Transverse colon (tissue), 4 donors: ENCODE results near the gene BMAL2. TPM values are rescaled to one million over a fixed set of nuclear protein-coding genes. Genes with fewer than 3 reads are reported as not detected.
A peak's percentile ranks its signal among the peaks of the same experiment; 100 is the strongest.

Experiments used
- DNase-seq: peaks from one replicate; pipeline ENCODE4 v3.0.0-alpha.2; 2019
- H3K27ac ChIP-seq, 4 donors: fragments of 200-600 bp; sonication (generic); 2 replicates each; pipeline ENCODE4 v1.5.1; 2016 to 2018; ENCODE audit warnings: inconsistent platforms in 4 of 4
- H3K27me3 ChIP-seq: fragments of 200-600 bp; sonication (generic); 2 replicates; pipeline ENCODE4 v1.5.1; 2017; ENCODE audit warnings: inconsistent platforms
- H3K36me3 ChIP-seq, 4 donors: fragments of 200-600 bp; sonication (generic); 2 replicates each; pipeline ENCODE4 v1.5.1; 2017 to 2019; ENCODE audit warnings: inconsistent platforms in 4 of 4
- H3K4me1 ChIP-seq, 4 donors: fragments of 200-600 bp; sonication (generic); 2 replicates each; pipeline ENCODE4 v1.5.1; 2017 to 2020; ENCODE audit warnings: inconsistent platforms in 4 of 4
- H3K4me3 ChIP-seq, 4 donors: fragments of 200-600 bp; sonication (generic); 1 replicate in 1 of 4; 2 replicates in 3 of 4; pipeline versions ENCODE4 v1.5.1 to v1.6.1; 2017 to 2019; ENCODE audit warnings: inconsistent platforms in 4 of 4
- H3K9me3 ChIP-seq, 2 donors: fragments of 200-600 bp; sonication (generic); 2 replicates each; pipeline ENCODE4 v1.5.1; 2017 to 2019; ENCODE audit warnings: inconsistent platforms in 2 of 2
- CTCF ChIP-seq, 5 experiments: fragments of 200-600 bp in 3 of 5; fragments of 450-650 bp in 2 of 5; sonication (generic) in 3 of 5; IDR thresholded peaks; 1 replicate in 2 of 5; 2 replicates in 3 of 5; pipeline ENCODE4 v1.5.1; 2016 to 2017; ENCODE audit warnings: antibody characterized with exemption in 5 of 5, inconsistent platforms in 3 of 5, mild to moderate bottlenecking in 2 of 5, moderate library complexity in 1 of 5
- EP300 ChIP-seq: sonication (generic); formaldehyde crosslinking; IDR thresholded peaks from one replicate; pipeline ENCODE4 v1.6.1; 2017; ENCODE audit warnings: antibody characterized with exemption, low read depth
- POLR2A ChIP-seq: fragments of 450-650 bp; IDR thresholded peaks from one replicate; pipeline ENCODE4 v1.6.1; 2016; ENCODE audit warnings: antibody characterized with exemption, mild to moderate bottlenecking, moderate library complexity
- POLR2AphosphoS5 ChIP-seq, 3 donors: sonication (generic); formaldehyde crosslinking; IDR thresholded peaks; one replicate each; pipeline ENCODE4 v1.6.1; 2016; ENCODE audit warnings: antibody characterized with exemption in 3 of 3
- WGBS, 2 donors: methylation state at CpG; one replicate each; pipeline ENCODE4 v1.1.5; 2018; ENCODE audit warnings: low coverage in 1 of 2; 5-methylcytosine and 5-hydroxymethylcytosine counted together
- in situ Hi-C, 4 donors: fragments of 200-750 bp; cut with MboI; loops; one replicate each; pipeline versions ENCODE4 v1.15.0 to v1.15.1; 2017; ENCODE audit warnings: low sequenced_read_pairs in 3 of 4, low pct_ligation_motif_present in 1 of 4, low pct_unique_long_range_greater_than_20kb in 1 of 4
- intact Hi-C: fragments of 100-400 bp; cut with DNase I; formaldehyde crosslinking; loops from one replicate; pipeline ENCODE4 v1.15.1; 2023; ENCODE audit warnings: low total_unique reads
- total RNA-seq, 4 donors: library from RNA; depleted of rRNA; stranded (reverse); fragments of >200 nt; gene quantifications; one replicate each; pipeline ENCODE4 v1.1.0, GENCODE V29; 2016

Gene BMAL2
- total RNA-seq, 4 donors from 2014 or later = 0.75 to 1.7 (median 1.3) TPM

GRCh38 chr12:27331291-27331926, 1.2 kb upstream of the BMAL2 start:
- Histone ChIP-seq H3K27ac (peak overlapping the region in 2 of 4 donors; percentile 36 to 70), H3K9me3 (no peaks in the 10 kb centered on the region), H3K4me3 (no peak overlapping the region), H3K27me3 (peaks cover 20% of the 10 kb centered on the region), H3K36me3 (peaks cover 0 to 1% (median 0%) of the 10 kb centered on the region in 4 donors), H3K4me1 (peaks cover 0 to 28% (median 13%) of the 10 kb centered on the region in 4 donors)
- no peak for DNase-seq
- intact Hi-C loops (no loop called here), in situ Hi-C loops (no loop called here)
- TF ChIP-seq POLR2AphosphoS5 (IDR thresholded peaks at IDR 0.05) (peak in 2 of 3 donors; percentile 11 to 29), POLR2A (no peak), EP300 (no peak), CTCF (IDR thresholded peaks at IDR 0.05) (no peak)
- WGBS, 2 donors = 23 to 25% methylated on average over 5 to 7 of the region's 7 CpGs

DNA sequence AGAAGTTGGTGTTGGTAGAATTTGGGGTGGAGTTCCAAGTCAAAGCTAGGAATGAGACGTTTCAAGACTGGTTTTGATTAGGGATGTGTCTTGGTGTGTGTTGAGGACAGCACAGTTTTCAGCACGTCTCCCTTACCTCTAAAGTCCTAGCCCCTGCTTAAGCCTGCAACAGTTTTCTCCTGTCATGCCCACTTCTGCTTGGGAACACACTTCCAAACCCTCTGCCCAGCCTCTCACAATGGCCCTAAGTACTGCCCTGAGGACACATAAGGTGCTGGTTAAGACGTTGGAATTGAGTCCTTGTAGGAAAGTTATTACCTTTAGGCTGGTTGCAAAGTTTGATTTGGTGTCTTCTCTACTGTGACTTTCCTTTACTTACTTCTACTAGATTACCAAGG, 710 bp upstream of the BMAL2 start:
- no peaks in the 10 kb centered on the region for H3K36me3 ChIP-seq
- H3K9me3 ChIP-seq = no peaks in the 10 kb centered on the region
- peak overlapping the region in 2 of 4 donors; percentile 36 to 70 for H3K27ac ChIP-seq
- intact Hi-C loops (no loop called here), in situ Hi-C loops (no loop called here)
- H3K4me1 ChIP-seq = peaks cover 0 to 28% (median 13%) of the 10 kb centered on the region in 4 donors
- H3K4me3 ChIP-seq = peak overlapping the region in 1 of 4 donors; percentile 70
- no peak for DNase-seq
- no peak for TF ChIP-seq POLR2A
- TF ChIP-seq POLR2AphosphoS5 (IDR thresholded peaks at IDR 0.05) = no peak
- TF ChIP-seq EP300 = no peak
- TF ChIP-seq CTCF (IDR thresholded peaks at IDR 0.05) = no peak
- peaks cover 20% of the 10 kb centered on the region for H3K27me3 ChIP-seq
- 30 to 40% methylated on average over 1 to 3 of the region's 3 CpGs for WGBS, 2 donors

DNA sequence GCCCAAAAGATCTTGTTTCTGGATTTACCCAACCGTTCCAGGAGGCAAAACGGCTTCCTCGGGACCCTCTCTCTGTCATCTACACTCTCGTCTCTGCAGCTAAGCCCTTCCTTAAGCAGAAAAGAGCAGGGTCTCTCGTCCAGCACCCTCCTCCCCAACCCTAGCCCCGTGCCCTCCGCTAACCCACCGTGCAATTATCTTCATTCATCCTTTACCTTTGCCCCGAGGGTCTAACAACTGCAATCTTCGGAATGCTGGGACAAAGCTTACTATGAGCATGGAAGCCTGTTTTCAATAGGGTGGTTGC, 276 bp upstream of the BMAL2 start:
- in situ Hi-C loops (no loop called here), intact Hi-C loops (no loop called here)
- DNase-seq = no peak
- no peaks in the 10 kb centered on the region for H3K36me3 ChIP-seq
- peak overlapping the region in 2 of 4 donors; percentile 47 to 70 for H3K27ac ChIP-seq
- no peaks in the 10 kb centered on the region for H3K9me3 ChIP-seq
- peaks cover 20% of the 10 kb centered on the region for H3K27me3 ChIP-seq
- H3K4me3 ChIP-seq = peak overlapping the region; percentile 20 to 87 (median 77)
- 9 to 26% methylated on average over 9 to 10 of the region's 10 CpGs for WGBS, 2 donors
- peaks cover 0 to 28% (median 13%) of the 10 kb centered on the region in 4 donors for H3K4me1 ChIP-seq
- TF ChIP-seq POLR2AphosphoS5 (IDR thresholded peaks at IDR 0.05) (no peak), POLR2A (no peak)

GRCh38 chr12:27333403-27334009, 870 bp downstream of the BMAL2 start:
- Histone ChIP-seq H3K27ac (peak overlapping the region in 3 of 4 donors; percentile 0 to 70 (median 47)), H3K4me1 (peaks cover 0 to 28% (median 13%) of the 10 kb centered on the region in 4 donors)
- 1 to 8% methylated on average over 4 to 40 of the region's 40 CpGs for WGBS, 2 donors

More at GRCh38 chr12:27333403-27334009, 870 bp downstream of the BMAL2 start:
- DNase-seq = peak; percentile 40
- Histone ChIP-seq H3K9me3 (no peaks in the 10 kb centered on the region), H3K27me3 (peaks cover 20% of the 10 kb centered on the region), H3K36me3 (no peaks in the 10 kb centered on the region), H3K4me3 (peak overlapping the region; percentile 54 to 87 (median 77))
- no peak for TF ChIP-seq POLR2A
- TF ChIP-seq CTCF (IDR thresholded peaks at IDR 0.05) = no peak
- no peak for TF ChIP-seq POLR2AphosphoS5 (IDR thresholded peaks at IDR 0.05)
- TF ChIP-seq EP300 = no peak
- in situ Hi-C loops (no loop called here), intact Hi-C loops (no loop called here)
